Nephron progenitor cell (in vitro differentiated cells): ENCODE measurements around the gene BCL2L1.
"Not testable (repeated sequence)": the region's sequence is repeated elsewhere in the genome, so short reads cannot be mapped to it uniquely, and the experiment has no call there.

Source experiments
- DNase-seq: peaks from one replicate; pipeline ENCODE4 v3.0.0; 2021
- H3K27ac Mint-ChIP-seq: 2 replicates; pipeline ENCODE4 v1.8.0; 2021; ENCODE audit warnings: mild to moderate bottlenecking, moderate library complexity, mixed read lengths
- H3K27me3 Mint-ChIP-seq: 2 replicates; pipeline ENCODE4 v1.8.0; 2021; ENCODE audit warnings: mild to moderate bottlenecking, low read depth, mixed read lengths; ENCODE audit not compliant: poor library complexity
- H3K36me3 Mint-ChIP-seq: 2 replicates; pipeline ENCODE4 v1.8.0; 2021; ENCODE audit warnings: low read depth, mixed read lengths
- H3K4me1 Mint-ChIP-seq: 2 replicates; pipeline ENCODE4 v1.8.0; 2021; ENCODE audit warnings: mixed read lengths
- H3K4me3 Mint-ChIP-seq: 2 replicates; pipeline ENCODE4 v1.8.0; 2021; ENCODE audit warnings: mild to moderate bottlenecking, moderate library complexity, mixed read lengths
- H3K9me3 Mint-ChIP-seq: 2 replicates; pipeline ENCODE4 v1.8.0; 2021; ENCODE audit warnings: mild to moderate bottlenecking, moderate library complexity, mixed read lengths
- CTCF ChIP-seq: fragments of 200-600 bp; sonication (generic); IDR thresholded peaks from 2 replicates; pipeline ENCODE4 v1.5.0; 2021; ENCODE audit warnings: antibody characterized with exemption

The BCL2L1 gene

GRCh38 chr20:31662372-31662854 is 60.3 kb downstream of the BCL2L1 start:
- Mint-ChIP-seq H3K27ac (peak overlapping the region; percentile 14), H3K36me3 (no peaks in the 10 kb centered on the region)

GRCh38 chr20:31661625-31662371 is 60.9 kb downstream of the BCL2L1 start:
- peaks cover 50% of the 10 kb centered on the region for H3K4me1 Mint-ChIP-seq
- peak; percentile 83 for DNase-seq
- H3K9me3 Mint-ChIP-seq, result no peaks in the 10 kb centered on the region
- H3K36me3 Mint-ChIP-seq, result no peaks in the 10 kb centered on the region
- H3K4me3 Mint-ChIP-seq, result peak overlapping the region; percentile 70
- peak overlapping the region; percentile 14 for H3K27ac Mint-ChIP-seq
- H3K27me3 Mint-ChIP-seq, result peaks cover 3% of the 10 kb centered on the region
- peak; percentile 78 for TF ChIP-seq CTCF

More at GRCh38 chr20:31662372-31662854, 60.3 kb downstream of the BCL2L1 start:
- peaks cover 53% of the 10 kb centered on the region for H3K4me1 Mint-ChIP-seq
- TF ChIP-seq CTCF, result no peak
- DNase-seq, result no peak
- H3K27me3 Mint-ChIP-seq, result no peaks in the 10 kb centered on the region
- no peaks in the 10 kb centered on the region for H3K9me3 Mint-ChIP-seq
- H3K4me3 Mint-ChIP-seq, result peak overlapping the region; percentile 70

GRCh38 chr20:31654534-31654933 is 68.1 kb downstream of the BCL2L1 start:
- Mint-ChIP-seq H3K36me3 (no peaks in the 10 kb centered on the region), H3K27ac (no peak overlapping the region), H3K27me3 (peaks cover 26% of the 10 kb centered on the region), H3K9me3 (no peaks in the 10 kb centered on the region), H3K4me1 (no peaks in the 10 kb centered on the region), H3K4me3 (no peak overlapping the region)
- no peak for TF ChIP-seq CTCF
- no peak for DNase-seq

- Mint-ChIP-seq H3K9me3 (no peaks in the 10 kb centered on the region), H3K36me3 (no peaks in the 10 kb centered on the region), H3K4me1 (no peaks in the 10 kb centered on the region), H3K27ac (no peak overlapping the region), H3K4me3 (no peak overlapping the region), H3K27me3 (peaks cover 29% of the 10 kb centered on the region)
- DNase-seq, result no peak
- no peak for TF ChIP-seq CTCF
Observed at GRCh38 chr20:31653561-31653960, 69.1 kb downstream of the BCL2L1 start.

- no peak for DNase-seq
- Mint-ChIP-seq H3K27ac (no peak overlapping the region), H3K27me3 (peaks cover 29% of the 10 kb centered on the region), H3K4me1 (no peaks in the 10 kb centered on the region), H3K4me3 (no peak overlapping the region), H3K9me3 (no peaks in the 10 kb centered on the region), H3K36me3 (no peaks in the 10 kb centered on the region)
- no peak for TF ChIP-seq CTCF
Observed at GRCh38 chr20:31652917-31653396, 69.7 kb downstream of the BCL2L1 start.

DNA sequence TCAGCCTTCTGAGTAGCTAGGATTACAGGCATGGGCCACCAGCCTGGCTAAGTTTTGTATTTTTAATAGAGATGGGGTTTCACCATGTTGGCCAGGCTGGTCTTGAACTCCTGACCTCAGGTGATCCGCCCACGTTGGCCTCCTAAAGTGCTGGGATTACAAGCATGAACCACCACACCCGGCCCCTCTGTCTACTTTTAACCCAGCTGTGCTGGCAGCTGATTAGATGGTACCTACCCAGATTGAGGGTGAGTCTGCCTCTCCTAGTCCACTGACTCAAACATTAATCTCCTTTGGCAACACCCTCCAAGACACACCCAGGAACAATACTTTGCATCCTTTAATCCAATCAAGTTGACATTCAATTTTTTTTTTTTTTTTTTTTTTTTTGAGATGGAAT is 74.6 kb downstream of the BCL2L1 start:
- not testable (repeated sequence) for H3K36me3 Mint-ChIP-seq, H3K4me3 Mint-ChIP-seq, H3K9me3 Mint-ChIP-seq, DNase-seq, H3K27ac Mint-ChIP-seq
- peaks cover 18% of the 10 kb centered on the region for H3K4me1 Mint-ChIP-seq
- H3K27me3 Mint-ChIP-seq, result peaks cover 18% of the 10 kb centered on the region
